Umbilical cord (tissue), 2 donors: Measurements from ENCODE around the gene TBX21. TPM values are rescaled to one million over a fixed set of nuclear protein-coding genes. Genes with fewer than 3 reads are reported as not detected.

Source experiments
- DNase-seq: peaks from one replicate; pipeline ENCODE4 v3.0.0-alpha.2; 2015; ENCODE audit warnings: low spot score
- total RNA-seq: library from RNA; depleted of rRNA; stranded (reverse); fragments of >200 nt; gene quantifications from one replicate; pipeline ENCODE4 v1.2.3, GENCODE V29; 2014; ENCODE audit warnings: low replicate concordance; ENCODE audit not compliant: insufficient read depth

The TBX21 gene
- total RNA-seq: 1.4 TPM

- no peak for DNase-seq
Observed at GRCh38 chr17:47733047-47733673, at the start of gene TBX21. Gene TBX21, plus strand, starts transcription at chr17:47733236. Its CDS starts 219 bp downstream, at chr17:47733455.

- DNase-seq: no peak
Observed at GRCh38 chr17:47684025-47684424, 49.0 kb upstream of the TBX21 start.

- no peak for DNase-seq
Observed at GRCh38 chr17:47684535-47685193, 48.4 kb upstream of the TBX21 start.

- DNase-seq: no peak
Observed at GRCh38 chr17:47685556-47686275, 47.3 kb upstream of the TBX21 start.

GRCh38 chr17:47686276-47686635 is 46.8 kb upstream of the TBX21 start:
- DNase-seq: no peak

GRCh38 chr17:47686664-47687327 is 46.2 kb upstream of the TBX21 start:
- DNase-seq: no peak

- no peak for DNase-seq
Observed at GRCh38 chr17:47687328-47687690, 45.7 kb upstream of the TBX21 start.

- no peak for DNase-seq
Observed at GRCh38 chr17:47687748-47688147, 45.3 kb upstream of the TBX21 start.

- DNase-seq: no peak
Observed at GRCh38 chr17:47690121-47690520, 42.9 kb upstream of the TBX21 start.

GRCh38 chr17:47692137-47692894 is 40.7 kb upstream of the TBX21 start:
- DNase-seq: no peak

- no peak for DNase-seq
Observed at GRCh38 chr17:47692895-47693730, 39.9 kb upstream of the TBX21 start.

GRCh38 chr17:47693731-47694580 is 39.1 kb upstream of the TBX21 start, which contains the start of gene TBKBP1:
Gene TBKBP1, plus strand, starts transcription at chr17:47694161. Its CDS starts 1,952 bp downstream, at chr17:47696113.
- peak; percentile 88 for DNase-seq

- DNase-seq: peak; percentile 78
Observed at GRCh38 chr17:47694581-47695428, 38.2 kb upstream of the TBX21 start.

- peak; percentile 89 for DNase-seq
Observed at GRCh38 chr17:47695429-47696376, 37.3 kb upstream of the TBX21 start.

GRCh38 chr17:47696717-47697642 is 36.1 kb upstream of the TBX21 start:
- peak; percentile 46 for DNase-seq
